OCI-LY3 (cell line): Measurements from ENCODE around the gene MEIS3.
"Not testable (repeated sequence)": the region's sequence is repeated elsewhere in the genome, so short reads cannot be mapped to it uniquely, and the experiment has no call there.

Source experiments
- H2AFZ ChIP-seq: fragments of 200-600, 300-600 bp; shearing (Covaris generic); 2 replicates; pipeline ENCODE4 v1.6.0; 2014; ENCODE audit warnings: antibody characterized with exemption, low read depth, low read length
- H3K27ac ChIP-seq: fragments of 200-600, 300-600 bp; sonication (generic); 2 replicates; pipeline ENCODE4 v1.5.1; 2014; ENCODE audit warnings: mild to moderate bottlenecking, low read length, moderate library complexity, mixed read lengths
- H3K27me3 ChIP-seq: fragments of 200-600, 300-600 bp; sonication (generic); 2 replicates; pipeline ENCODE4 v1.6.1; 2014; ENCODE audit warnings: low read depth, low read length, mixed read lengths
- H3K36me3 ChIP-seq: fragments of 200-600, 300-600 bp; sonication (generic); replicated peaks from 2 replicates; pipeline ENCODE3; 2014; ENCODE audit warnings: low read depth, low read length, mixed read lengths
- H3K4me1 ChIP-seq: fragments of 300-600, 200-600 bp; sonication (generic); 2 replicates; pipeline ENCODE4 v1.6.1; 2014; ENCODE audit warnings: low read length, mixed read lengths
- H3K4me2 ChIP-seq: fragments of 200-600, 300-600 bp; sonication (generic); 2 replicates; pipeline ENCODE4 v1.6.1; 2014; ENCODE audit warnings: low read length, mixed read lengths
- H3K4me3 ChIP-seq: fragments of 300-600, 200-600 bp; sonication (generic); 2 replicates; pipeline ENCODE4 v1.5.1; 2014; ENCODE audit warnings: antibody characterized with exemption, mild to moderate bottlenecking, low read length, moderate library complexity
- H3K79me2 ChIP-seq: fragments of 300-600, 200-600 bp; shearing (Covaris generic); 2 replicates; pipeline ENCODE4 v1.6.1; 2014; ENCODE audit warnings: mild to moderate bottlenecking, low read length, mixed read lengths
- H3K9ac ChIP-seq: fragments of 300-600, 200-600 bp; shearing (Covaris generic); 2 replicates; pipeline ENCODE4 v1.6.0; 2014; ENCODE audit warnings: mild to moderate bottlenecking, low read length, moderate library complexity
- H3K9me3 ChIP-seq: fragments of 200-600, 300-600 bp; shearing (Covaris generic); 2 replicates; pipeline ENCODE4 v1.6.1; 2014; ENCODE audit warnings: low read length, mixed read lengths; ENCODE audit not compliant: insufficient read depth
- H4K20me1 ChIP-seq: fragments of 200-600, 300-600 bp; sonication (generic); 2 replicates; pipeline ENCODE4 v1.6.1; 2016; ENCODE audit warnings: low read length, mixed read lengths; ENCODE audit not compliant: insufficient read depth
- CTCF ChIP-seq: fragments of 200-600, 300-600 bp; sonication (generic); IDR thresholded peaks from 2 replicates; pipeline ENCODE4 v1.5.1; 2014; ENCODE audit warnings: antibody characterized with exemption, low read length, low read depth
- EZH2phosphoT487 ChIP-seq: fragments of 200-600 bp; shearing (Covaris generic); IDR thresholded peaks from 2 replicates; pipeline ENCODE4 v1.6.1; 2018; ENCODE audit warnings: antibody characterized with exemption, mixed run types, low read depth

The MEIS3 gene

GRCh38 chr19:47373246-47374240, 45.8 kb downstream of the MEIS3 start:
- TF ChIP-seq EZH2phosphoT487 = no peak
- no peak for TF ChIP-seq CTCF
- Histone ChIP-seq H3K79me2 (no peaks in the 10 kb centered on the region), H3K4me2 (no peak overlapping the region), H3K27me3 (no peaks in the 10 kb centered on the region), H2AFZ (no peak overlapping the region), H3K36me3 (peaks cover 63% of the 10 kb centered on the region), H3K9ac (no peak overlapping the region), H3K9me3 (no peaks in the 10 kb centered on the region), H3K4me1 (no peaks in the 10 kb centered on the region), H4K20me1 (no peaks in the 10 kb centered on the region; the same call in 1 of the 2 replicates), H3K4me3 (no peak overlapping the region), H3K27ac (no peak overlapping the region)

- no peak overlapping the region for H2AFZ ChIP-seq
- no peaks in the 10 kb centered on the region for H3K9me3 ChIP-seq
- no peaks in the 10 kb centered on the region; the same call in 1 of the 2 replicates for H4K20me1 ChIP-seq
- TF ChIP-seq EZH2phosphoT487 (no peak), CTCF (no peak)
- H3K27ac ChIP-seq = no peak overlapping the region
- H3K4me2 ChIP-seq = no peak overlapping the region
- H3K9ac ChIP-seq = no peak overlapping the region
- H3K4me3 ChIP-seq = no peak overlapping the region
- peaks cover 63% of the 10 kb centered on the region for H3K36me3 ChIP-seq
- H3K27me3 ChIP-seq = no peaks in the 10 kb centered on the region
- no peaks in the 10 kb centered on the region for H3K4me1 ChIP-seq
- no peaks in the 10 kb centered on the region for H3K79me2 ChIP-seq
These were observed 46.7 kb downstream of the MEIS3 start for GRCh38 chr19:47372603-47373002.

GRCh38 chr19:47371261-47371660, 48.1 kb downstream of the MEIS3 start:
- Histone ChIP-seq H3K9me3 (no peaks in the 10 kb centered on the region), H3K4me1 (no peaks in the 10 kb centered on the region), H4K20me1 (no peaks in the 10 kb centered on the region; the same call in 1 of the 2 replicates), H3K4me2 (no peak overlapping the region), H3K36me3 (peaks cover 55% of the 10 kb centered on the region), H3K79me2 (no peaks in the 10 kb centered on the region), H2AFZ (no peak overlapping the region), H3K27me3 (no peaks in the 10 kb centered on the region), H3K27ac (no peak overlapping the region), H3K4me3 (no peak overlapping the region), H3K9ac (no peak overlapping the region)
- TF ChIP-seq EZH2phosphoT487 (no peak), CTCF (no peak)

- no peak overlapping the region for H3K27ac ChIP-seq
- H3K9me3 ChIP-seq = no peaks in the 10 kb centered on the region
- H3K36me3 ChIP-seq = peaks cover 45% of the 10 kb centered on the region
- H2AFZ ChIP-seq = no peak overlapping the region
- no peaks in the 10 kb centered on the region; the same call in 1 of the 2 replicates for H4K20me1 ChIP-seq
- H3K4me1 ChIP-seq = no peaks in the 10 kb centered on the region
- H3K4me2 ChIP-seq = no peak overlapping the region
- no peak overlapping the region for H3K4me3 ChIP-seq
- no peaks in the 10 kb centered on the region for H3K79me2 ChIP-seq
- no peaks in the 10 kb centered on the region for H3K27me3 ChIP-seq
- TF ChIP-seq EZH2phosphoT487 (no peak), CTCF (no peak)
- no peak overlapping the region for H3K9ac ChIP-seq
These were observed 49.2 kb downstream of the MEIS3 start for GRCh38 chr19:47370045-47370611.

- H3K79me2 ChIP-seq, H3K27ac ChIP-seq, H2AFZ ChIP-seq, H3K9me3 ChIP-seq, H3K27me3 ChIP-seq, H3K4me3 ChIP-seq, H4K20me1 ChIP-seq, H3K9ac ChIP-seq, H3K4me2 ChIP-seq, H3K4me1 ChIP-seq: not testable (repeated sequence)
- peaks cover 34% of the 10 kb centered on the region for H3K36me3 ChIP-seq
These were observed 53.9 kb downstream of the MEIS3 start for GRCh38 chr19:47365455-47365854.
